HPDE6-E6E7 (cell line): Measurements from ENCODE around the gene CCDC38.
A peak's percentile ranks its signal among the peaks of the same experiment; 100 is the strongest.
"Not testable (repeated sequence)": the region's sequence is repeated elsewhere in the genome, so short reads cannot be mapped to it uniquely, and the experiment has no call there.

Experiments
- DNase-seq: peaks from one replicate; pipeline ENCODE4 v3.0.0; 2011; ENCODE audit warnings: missing footprints; ENCODE audit errors: extremely low spot score

CCDC38 gene

DNA sequence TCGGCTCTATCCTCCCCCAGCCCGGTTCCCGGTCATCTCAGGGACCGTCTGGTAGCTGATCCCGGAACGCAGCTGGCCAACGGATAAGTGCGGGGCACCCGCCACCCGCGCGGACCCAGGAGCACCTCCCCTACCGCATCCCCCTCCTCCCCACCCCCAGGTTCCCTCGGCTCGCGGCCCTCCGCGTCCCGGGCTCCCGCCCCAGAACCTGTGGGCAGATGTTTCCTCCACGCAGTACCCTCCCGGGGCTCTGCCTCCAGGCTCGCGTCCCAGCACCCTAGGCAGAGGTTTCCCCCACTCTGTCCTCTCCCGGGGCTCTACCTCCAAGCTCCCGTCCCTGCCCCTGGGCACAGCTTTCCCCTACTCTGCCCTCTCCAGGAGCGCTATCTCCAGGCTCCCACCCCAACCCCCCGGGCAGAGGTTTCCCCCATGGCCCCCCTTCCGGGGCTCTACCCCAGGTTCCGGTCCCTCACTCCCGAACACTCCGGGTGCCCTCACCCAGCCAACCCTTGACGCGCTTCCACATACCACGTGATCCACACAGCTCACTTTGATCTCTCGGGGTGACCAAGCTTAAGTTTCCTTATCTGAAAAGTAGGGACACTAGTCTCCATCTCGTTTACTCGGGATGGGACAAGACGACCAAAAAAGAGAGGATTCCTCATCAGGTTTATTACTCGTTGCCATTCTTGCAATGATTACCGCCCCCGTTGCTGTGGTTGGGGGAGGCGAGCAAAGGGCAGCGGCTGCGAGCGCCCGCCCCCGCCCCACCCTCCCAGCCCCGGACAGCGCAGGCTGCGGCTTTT lies at the start of gene CCDC38:
Gene CCDC38, minus strand, starts transcription at position 91 of the 806 bp plus-strand sequence. CDS start 6,105 bp downstream, outside the sequence.
- DNase-seq: peak; percentile 80

DNA sequence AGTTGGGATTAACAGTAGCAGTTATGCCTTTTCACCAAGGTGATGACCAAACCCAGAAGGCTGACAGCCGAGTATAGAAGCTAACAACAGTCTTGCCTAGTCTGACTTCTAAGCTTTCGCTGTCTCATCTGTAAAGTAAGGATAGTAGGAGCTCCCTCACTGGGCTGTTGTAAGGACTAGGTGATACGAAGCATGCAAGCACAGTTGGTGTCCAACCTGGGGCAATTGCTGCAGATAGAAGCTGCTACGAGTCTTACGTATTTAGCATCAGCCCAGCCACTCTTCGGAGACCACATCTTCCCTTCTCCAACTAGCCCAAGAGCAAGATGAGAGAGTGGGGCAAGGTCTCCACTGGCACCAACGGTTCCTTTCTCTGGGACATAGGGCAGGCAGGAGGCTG lies 47.7 kb upstream of the CCDC38 start:
- DNase-seq: no peak

DNA sequence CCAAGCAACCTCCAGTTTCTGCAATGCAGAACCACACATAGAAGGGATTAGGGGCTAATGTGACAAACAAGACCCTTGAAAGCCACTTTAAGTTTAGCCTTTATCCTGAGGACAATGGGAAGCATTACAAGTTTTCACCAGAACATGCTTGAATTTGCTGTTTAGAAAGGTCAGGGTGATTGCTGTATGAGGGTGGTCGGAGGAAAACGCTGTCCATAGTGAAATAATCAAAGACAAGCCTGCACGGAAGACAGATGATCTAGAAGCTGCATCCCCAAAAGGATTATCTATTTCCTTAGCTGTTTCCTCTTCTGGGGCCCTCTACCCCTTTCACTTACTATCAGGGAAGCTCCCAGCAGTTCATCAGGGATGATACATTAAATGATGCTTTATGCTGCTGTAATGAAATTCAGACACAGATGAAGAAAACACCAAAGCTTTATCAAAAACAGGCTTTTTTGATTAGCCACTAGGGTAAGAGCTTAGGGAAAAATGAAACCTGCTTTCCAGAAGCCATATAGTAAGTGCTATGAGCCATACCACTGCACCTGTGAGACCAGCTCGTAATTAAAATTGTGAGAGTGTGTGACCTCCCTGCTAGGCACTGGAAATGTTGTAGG lies 47.2 kb upstream of the CCDC38 start:
- no peak for DNase-seq

DNA sequence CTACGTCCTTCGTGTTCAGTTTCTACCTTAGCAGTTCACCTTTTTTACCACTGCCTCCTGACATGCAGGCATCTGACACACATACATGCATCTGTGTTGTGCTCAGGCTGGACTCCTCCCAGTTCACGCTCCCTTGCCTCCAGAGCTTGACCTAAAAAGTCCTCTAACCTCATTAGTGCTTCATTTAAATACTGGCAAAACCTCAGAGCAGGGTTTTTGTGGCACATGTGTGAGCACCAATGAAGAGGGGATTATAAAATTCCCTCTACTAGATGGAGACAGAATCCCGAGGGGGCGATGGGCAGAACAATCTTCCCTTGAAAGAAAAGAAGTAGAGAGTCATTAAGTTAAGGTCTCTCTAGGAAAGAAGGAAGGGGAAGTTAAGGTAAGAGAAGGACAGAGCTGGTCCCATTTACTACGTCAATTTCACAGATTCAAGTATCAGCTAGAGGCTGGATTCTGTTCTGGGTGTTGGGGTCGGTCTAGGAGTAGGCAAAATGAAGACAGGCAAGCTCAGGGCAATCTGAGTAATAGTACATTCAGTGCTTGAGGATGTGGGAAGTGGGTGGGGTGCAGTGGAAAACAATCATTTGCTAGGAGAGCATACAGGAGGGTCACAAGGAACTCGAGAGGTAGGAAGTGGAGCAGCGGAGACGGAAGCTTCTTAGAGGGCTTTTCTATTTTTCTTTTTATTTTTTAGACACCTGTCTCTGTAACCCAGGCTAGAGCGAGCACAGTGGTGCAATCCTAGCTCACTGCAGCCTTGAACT lies 46.3 kb upstream of the CCDC38 start:
- DNase-seq: no peak

DNA sequence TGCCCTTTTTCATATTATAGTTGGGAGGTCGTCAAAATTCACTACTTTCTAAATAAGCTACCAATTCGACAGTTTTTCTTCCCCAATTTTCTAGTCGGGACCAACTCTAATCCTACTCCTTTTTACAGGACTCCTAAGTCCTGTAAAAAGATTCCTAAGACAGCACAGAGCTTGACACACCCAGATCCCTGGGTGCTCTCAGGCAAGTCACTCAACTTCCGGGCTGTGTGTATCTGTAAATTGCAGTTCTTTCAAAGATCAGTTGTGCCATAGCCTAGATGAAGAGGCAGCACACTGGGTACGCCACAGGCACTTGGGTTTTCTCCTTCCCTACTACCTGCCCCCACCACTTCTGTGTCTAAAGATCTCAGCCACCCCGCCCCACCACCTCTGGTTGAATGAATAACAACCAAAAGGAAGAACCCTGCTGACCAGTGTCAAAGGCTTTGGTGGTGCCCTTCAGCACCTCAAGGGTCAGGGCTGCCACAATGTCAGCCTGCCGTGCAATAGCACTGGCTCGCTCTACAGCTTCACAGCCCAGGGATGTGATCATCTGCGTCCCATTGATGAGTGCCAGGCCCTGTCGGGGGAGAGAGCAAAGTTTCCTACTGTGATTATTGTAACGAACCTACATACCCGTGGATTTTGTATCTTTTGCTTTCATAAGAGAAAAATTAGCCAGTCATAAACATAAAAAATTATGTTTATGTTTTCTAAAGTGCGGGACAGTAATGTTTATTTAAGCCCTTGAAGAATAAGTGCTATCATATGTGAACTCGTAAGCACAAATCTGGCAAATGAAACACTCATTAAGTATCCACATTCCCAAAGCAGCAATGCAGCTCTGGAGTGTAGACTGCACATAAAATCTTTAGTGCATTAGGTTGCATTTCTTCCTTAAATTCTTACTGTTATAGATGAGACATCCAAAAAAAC lies 44.5 kb upstream of the CCDC38 start:
- no peak for DNase-seq

DNA sequence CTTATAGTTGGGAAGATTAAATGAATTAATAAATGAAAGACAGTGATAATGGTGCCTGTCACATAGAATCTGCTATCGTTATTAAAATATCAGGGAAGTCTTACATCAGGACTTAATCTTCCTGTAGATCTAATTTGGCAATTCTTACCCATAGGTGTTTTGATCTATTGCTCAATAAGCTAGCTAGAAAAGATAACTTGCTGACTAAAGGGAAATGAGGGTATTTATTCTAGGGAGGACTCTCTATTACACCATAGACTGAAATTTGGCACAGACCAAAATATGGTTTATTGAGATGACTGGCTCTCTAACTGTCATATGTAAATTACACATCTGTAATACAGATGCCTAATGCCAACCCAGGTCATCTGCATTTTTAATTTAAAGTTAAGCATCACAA lies 42.3 kb upstream of the CCDC38 start:
- no peak for DNase-seq

DNA sequence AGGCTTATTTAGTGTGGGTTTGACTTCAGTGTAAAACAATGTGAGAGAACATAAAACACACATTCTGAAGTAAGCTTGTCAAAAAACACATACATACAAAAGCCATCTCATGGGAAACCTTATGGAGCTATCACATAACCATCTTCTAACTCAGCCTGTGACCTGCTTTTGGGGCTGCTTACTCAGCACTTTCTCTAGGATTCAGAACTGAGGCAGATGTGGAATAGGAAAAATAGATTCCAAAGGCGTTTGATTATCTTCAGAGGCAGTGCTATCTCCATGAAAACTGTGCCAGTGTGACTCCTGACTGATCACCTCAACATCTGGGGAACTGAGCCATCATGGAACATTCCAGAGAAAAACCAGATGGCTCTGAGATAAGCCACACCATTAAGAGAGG lies 40.2 kb upstream of the CCDC38 start:
- no peak for DNase-seq

DNA sequence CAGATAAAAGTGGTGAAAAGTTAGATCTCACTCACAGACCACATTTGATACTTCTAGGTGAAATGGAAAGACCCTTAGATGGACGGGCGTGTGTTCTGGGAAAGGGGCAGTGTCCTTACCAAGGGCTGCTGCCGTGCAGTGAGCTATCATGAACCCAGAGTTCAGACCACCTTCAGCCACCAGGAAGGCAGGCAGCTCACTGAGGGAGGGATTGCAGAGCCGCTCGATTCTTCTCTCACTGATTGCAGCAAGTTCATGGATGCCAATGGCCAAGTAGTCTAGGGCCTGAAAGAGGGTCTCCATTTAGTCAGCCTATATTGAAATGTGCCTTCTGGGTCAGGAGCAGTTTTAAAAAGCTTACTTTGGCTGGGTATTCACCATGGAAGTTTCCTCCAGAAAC lies 38.0 kb upstream of the CCDC38 start:
- no peak for DNase-seq

DNA sequence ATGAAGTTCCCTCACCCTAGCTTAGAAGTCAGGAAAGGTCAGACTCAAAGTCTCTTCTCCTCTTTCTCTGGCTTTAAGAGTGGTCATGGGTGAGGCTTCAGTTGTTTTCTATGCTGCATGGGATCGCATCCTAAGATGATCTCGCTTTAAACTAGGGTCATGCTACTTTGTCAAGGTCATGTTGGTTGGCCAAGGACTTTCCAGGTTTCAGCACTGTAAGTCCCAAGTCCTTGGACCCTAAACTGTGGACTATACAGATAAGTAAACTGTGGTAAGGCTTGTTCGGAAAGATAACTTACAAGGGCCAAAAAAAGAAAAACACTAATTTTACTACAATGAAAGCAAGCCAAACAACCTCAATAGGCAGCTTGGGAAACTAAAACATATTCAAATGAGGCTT lies 36.4 kb upstream of the CCDC38 start:
- no peak for DNase-seq

DNA sequence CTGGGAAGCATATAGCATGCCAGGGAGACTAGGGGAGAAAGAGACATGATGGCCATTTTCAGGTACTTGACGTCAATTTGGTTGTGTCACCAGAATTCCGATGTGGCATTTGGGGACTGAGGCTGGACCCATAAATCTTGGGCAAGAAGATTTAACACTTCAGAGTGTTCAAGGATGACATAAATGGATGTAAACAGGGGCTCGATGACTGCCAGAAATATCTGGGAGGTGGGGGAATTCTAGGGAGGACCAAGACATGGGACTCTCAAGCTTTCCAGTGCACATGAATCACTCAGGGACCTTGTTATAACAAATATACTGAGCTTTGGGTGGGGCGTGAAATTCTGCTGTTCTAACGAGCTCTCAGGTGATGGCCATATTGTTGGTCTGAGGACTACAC lies 35.9 kb upstream of the CCDC38 start:
- DNase-seq: no peak

DNA sequence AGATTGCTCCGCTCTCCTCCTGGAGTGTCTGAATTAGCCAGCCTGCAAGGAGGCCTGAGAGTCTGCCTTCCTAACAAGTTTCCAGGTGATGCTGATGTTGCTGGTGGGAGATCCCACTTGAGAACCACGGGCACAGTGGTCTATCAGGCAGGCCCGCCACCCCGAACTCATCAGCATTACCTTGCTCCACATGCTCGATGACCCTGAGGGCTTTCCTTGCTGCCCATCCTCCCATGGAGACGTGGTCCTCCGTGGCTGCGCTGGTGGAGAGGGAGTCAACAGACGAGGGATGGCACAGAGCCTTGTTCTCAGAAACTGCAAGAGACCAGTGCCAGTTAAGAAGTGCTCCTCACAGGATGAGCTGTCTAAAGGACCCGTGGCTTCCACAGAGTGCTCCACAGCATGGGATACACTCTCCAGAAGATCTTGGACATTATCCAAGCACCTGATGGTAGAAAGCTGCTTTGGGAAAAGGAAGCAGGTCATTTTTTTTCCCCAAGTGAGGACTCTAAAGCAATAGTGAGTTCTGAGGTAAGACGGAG lies 35.4 kb upstream of the CCDC38 start:
- DNase-seq: no peak

DNA sequence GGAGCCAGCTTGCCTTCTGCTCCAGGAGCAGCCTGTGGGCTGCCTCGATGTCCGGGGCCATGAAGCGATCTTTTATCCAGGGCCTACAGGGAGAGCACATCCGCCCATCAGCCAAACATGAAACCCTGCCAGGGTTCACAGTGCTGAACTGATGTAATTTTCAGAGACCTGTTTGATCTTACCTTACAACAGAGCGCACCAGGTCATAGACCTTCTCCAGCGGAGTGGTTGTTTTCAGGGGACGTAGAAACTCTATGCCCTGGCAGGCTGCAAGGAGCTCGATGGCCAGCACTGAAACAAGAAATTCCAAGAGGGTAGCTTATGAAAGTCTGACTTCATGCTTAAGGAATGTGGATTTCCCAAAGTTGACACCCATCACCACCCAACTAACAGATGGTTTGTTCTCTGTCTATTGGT lies 34.0 kb upstream of the CCDC38 start:
- no peak for DNase-seq

DNA sequence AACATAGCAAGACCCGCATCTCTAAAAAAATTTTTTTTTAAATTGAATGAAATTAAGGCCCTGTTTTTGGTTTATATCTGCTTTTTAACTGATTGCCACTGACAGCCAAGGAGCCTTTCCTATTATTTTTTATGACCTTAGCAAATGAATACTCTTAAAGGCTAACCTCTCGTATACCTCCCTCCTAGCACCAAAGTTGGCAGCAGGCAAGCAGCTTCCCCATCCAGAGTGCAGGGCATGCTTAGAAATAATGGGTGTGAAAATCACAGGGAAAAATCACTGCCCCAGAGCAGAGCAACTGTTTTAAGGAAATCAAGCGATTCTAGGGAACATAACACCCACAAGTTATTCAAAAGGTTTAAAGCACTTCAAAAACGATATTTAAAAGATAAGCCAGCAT lies 33.1 kb upstream of the CCDC38 start:
- no peak for DNase-seq

DNA sequence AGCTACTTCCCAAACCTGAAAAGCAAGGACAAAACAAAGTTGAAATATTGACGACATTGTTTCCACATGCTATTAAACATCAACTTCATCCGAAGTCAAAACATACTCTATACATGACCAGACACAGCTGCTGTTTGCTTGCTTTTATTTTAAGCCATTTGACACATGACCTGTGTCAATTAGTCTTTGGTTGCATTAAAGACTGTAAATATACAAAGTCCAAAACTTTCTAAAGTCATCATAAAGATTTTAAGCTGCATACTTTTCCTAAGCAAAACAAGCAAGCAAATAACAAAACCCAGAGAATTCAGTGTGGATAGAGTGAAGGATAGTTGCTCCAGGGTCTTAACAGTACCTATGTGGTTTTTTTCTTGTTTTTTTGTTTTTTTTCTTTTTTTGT lies 31.9 kb upstream of the CCDC38 start:
- DNase-seq: no peak

DNA sequence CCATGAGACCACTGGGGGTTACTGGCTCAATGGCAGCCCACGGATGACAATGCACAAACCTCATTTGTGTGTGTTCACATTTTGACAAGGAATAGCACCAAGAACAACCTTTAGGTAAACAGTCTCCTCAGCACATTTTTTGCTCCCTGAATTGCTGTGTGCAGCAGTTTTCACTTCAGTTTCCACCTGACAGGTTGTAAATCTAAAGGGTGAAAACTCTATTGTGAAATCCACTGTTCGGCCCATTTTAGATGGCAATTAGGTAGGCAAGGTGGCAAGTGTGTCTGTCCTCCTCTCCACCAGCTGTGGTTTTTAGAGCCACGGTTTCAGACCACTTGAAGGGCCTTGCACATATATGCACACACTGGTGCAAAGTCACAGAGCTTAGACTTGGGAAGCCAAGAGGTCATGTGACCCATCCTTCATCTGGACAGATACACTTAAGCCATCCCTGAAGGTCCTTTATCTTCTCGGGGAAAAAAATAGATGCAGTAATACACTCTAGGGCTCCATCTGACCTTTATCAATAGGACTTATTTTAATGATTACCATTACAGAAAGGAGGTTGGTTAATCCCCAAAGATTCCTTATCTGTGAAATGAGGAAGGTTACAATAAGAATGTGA lies 30.5 kb upstream of the CCDC38 start:
- no peak for DNase-seq

DNA sequence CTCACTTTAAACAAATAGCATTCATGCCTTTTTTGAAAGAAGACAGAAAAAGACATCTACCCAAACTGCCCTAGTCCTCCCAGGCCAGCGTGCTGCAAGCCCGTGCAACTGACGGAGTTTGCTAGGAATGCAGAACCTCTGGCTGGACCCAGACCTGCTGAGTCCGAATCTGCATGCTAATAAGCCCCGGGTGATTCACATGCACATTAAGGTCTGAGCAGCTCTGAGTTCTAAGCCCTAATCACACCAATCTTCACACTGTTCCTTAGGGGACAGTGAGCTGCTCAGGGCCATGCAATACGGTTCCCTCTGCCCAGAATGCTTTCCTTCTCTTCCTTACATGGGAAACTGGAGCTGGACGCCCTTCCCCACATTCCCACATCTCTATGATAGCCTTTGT lies 28.5 kb upstream of the CCDC38 start:
- no peak for DNase-seq

DNA sequence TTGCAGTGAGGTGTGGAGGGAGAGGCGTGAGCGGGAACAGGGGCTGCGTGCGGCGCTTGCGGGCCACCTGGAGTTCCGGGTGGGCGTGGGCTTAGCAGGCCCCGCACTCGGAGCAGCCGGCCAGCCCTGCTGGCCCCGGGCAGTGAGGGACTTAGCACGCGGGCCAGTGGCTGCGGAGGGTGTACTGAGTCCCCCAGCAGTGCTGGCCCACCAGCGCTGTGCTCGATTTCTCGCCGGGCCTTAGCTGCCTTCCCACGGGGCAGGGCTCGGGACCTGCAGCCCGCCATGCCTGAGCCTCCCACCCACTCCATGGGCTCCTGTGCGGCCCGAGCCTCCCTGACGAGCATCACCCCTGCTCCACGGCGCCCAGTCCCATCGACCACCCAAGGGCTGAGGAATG lies 26.7 kb upstream of the CCDC38 start:
- not testable (repeated sequence) for DNase-seq

DNA sequence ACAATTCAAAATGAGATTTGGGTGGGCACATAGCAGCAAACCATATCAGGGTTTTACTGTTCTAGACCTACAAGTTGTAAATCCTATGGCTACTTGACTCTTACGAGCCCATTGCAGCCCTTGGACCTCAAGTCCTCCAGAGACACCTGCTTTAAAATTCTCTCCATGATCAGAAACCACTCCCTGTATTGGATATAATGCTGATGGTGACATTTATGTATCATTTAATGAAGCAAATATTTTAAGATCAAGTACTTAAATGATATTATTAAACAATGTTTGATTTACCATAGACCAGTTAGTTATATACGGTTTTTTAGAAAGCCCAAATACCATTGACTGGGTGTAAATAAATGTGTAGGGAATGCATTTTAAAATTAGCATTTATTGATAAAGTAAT lies 24.9 kb upstream of the CCDC38 start:
- DNase-seq: no peak

DNA sequence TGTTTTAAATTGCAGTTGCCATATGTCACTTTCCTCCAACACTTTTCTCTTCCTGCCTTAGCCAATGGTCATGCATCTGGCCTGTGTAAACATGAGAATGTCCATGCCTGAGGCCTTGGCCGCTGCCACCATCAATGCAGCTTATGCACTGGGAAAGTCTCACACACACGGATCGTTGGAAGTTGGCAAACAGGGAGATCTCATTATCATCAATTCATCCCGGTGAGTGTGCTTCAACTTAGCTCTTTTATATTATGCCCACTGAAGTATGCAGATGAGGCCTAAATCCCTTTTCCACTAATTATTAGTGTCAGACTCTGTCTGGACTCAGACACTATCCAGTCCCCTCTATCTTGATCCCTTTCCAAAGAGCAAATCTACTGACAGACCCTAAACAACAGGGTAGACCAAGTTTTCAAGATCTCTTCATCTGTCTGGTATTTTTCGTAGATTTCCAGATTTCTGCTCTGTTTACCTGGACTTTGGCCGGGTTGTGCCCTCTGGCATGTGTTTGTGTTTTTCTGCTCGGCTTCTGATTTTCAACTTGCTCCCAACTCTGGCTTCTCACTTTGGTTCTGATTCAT lies 24.0 kb upstream of the CCDC38 start:
- DNase-seq: no peak

DNA sequence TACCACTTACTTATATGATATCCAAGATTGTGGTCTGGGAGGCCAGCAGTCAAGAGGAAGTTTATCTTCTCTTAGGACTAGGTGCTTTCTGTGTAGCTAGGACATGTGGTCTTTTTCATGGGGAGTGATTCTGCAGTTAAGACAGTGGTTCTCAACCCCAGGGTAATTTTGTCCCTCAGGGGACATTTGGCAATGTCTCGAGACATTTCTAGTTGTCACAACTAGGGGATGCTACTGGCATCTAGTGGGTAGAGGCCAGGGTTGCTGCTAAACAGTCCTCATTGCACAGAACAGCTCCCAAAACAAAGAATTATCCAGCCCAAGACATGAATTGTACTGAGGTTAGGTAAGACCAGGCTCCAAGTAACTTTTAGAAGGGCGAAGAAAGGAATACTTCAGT lies 20.7 kb upstream of the CCDC38 start:
- DNase-seq: no peak

DNA sequence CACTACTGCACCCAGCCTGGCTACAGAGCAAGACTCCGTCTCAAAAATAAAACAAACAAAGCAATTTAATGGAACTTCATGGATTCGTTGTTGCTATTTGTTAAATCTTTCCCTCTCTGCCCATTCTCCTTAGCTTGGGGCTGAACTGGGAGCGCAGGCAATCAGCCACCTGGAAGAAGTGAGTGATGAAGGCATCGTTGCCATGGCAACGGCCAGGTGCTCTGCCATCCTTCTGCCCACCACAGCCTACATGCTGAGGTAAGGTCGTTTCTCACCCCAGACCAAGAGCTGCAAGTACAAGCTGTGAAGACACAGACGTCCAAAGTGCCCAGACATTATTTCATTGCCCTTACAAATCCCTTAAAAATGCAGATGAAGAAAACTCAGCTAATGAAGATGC lies 19.8 kb upstream of the CCDC38 start:
- DNase-seq: no peak
